Neural cell (in vitro differentiated cells): Measurements from ENCODE around the gene SLC4A8.

Source experiments
- CTCF ChIP-seq: fragments of 450-650 bp; IDR thresholded peaks from 2 replicates; pipeline ENCODE4 v1.5.1; 2014; ENCODE audit warnings: antibody characterized with exemption, mild to moderate bottlenecking, moderate library complexity; ENCODE audit not compliant: poor library complexity, severe bottlenecking
- EZH2 ChIP-seq: fragments of 200-600, 300-800 bp; shearing (Covaris generic), sonication (generic); IDR thresholded peaks from 2 replicates; pipeline ENCODE4 v1.6.1; 2014; ENCODE audit warnings: antibody characterized with exemption, low read length, borderline replicate concordance, mild to moderate bottlenecking; ENCODE audit not compliant: insufficient read depth, poor library complexity, severe bottlenecking
- POLR2AphosphoS5 ChIP-seq: IDR thresholded peaks from 2 replicates; pipeline ENCODE4 v1.6.1; 2012
- RAD21 ChIP-seq: fragments of 450-650 bp; conservative IDR thresholded peaks from 2 replicates; pipeline ENCODE4 v1.6.1; 2014; ENCODE audit warnings: antibody characterized with exemption, mild to moderate bottlenecking, moderate library complexity
- REST ChIP-seq: IDR thresholded peaks from 2 replicates; pipeline ENCODE4 v1.6.1; 2012; ENCODE audit warnings: borderline replicate concordance

GRCh38 chr12:51465491-51465890, 40.9 kb downstream of the SLC4A8 start:
- TF ChIP-seq POLR2AphosphoS5 (no peak), EZH2 (no peak), CTCF (no peak), RAD21 (no peak), REST (no peak)
